ENCODE data around the gene CTRL. TPM values are rescaled to one million over a fixed set of nuclear protein-coding genes. Genes with fewer than 3 reads are reported as not detected.

Gene CTRL
- total and polyA plus RNA-seq, 7 donors = 0.27 to 1.1 (median 1.1) TPM

GRCh38 chr16:67901734-67902133 is 29.9 kb downstream of the CTRL start:
- H3K4me1 ChIP-seq = peaks cover 29% of the 10 kb centered on the region
- no peak for ATAC-seq
- TF ChIP-seq CTCF (IDR thresholded peaks at IDR 0.05) = no peak

DNA sequence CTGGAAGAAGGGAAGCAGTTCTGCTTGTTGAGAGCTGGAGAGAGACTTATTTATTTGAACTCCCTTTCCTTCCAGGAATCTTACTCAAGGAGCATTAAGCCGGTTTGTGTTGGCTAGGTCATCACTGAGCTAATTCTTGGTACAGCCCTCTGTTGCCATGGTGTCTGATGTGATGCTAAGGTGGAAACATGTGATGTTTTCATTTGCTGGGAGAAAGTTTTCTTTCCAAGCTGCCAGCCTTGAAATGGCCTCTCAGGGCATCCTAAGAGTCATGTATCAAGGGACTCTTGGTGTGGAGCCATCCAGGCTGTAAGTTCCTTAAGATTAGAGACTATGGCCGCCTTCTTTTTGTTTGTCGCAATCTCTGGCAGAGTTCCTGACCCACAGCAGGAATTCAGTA is 34.4 kb downstream of the CTRL start:
- H3K4me3 ChIP-seq = no peak overlapping the region
- H3K27ac ChIP-seq = peak overlapping the region; percentile 62
- DNase-seq (no peak), ATAC-seq (no peak)
- 57 to 63% (median 58%) methylated on average over 3 of the region's 3 CpGs for WGBS, 3 donors
- peaks cover 0 to 1% (median 0%) of the 10 kb centered on the region in 3 donors for H3K27me3 ChIP-seq (ENCODE audit: insufficient read depth in 3 of 3, low read length in 2 of 3)
- no peaks in the 10 kb centered on the region for H3K36me3 ChIP-seq (ENCODE audit: insufficient read depth in 1 of 2, low read depth in 1 of 2)
- intact Hi-C loops (cut with DNase I) = no loop called here
- no peaks in the 10 kb centered on the region for H3K9me3 ChIP-seq
- TF ChIP-seq CTCF (IDR thresholded peaks at IDR 0.05) = no peak
- H3K4me1 ChIP-seq = peaks cover 64% of the 10 kb centered on the region

More at GRCh38 chr16:67901734-67902133, 29.9 kb downstream of the CTRL start:
- intact Hi-C loops (cut with DNase I) = no loop called here
- H3K4me3 ChIP-seq = no peak overlapping the region
- no peak overlapping the region for H3K27ac ChIP-seq
- no peaks in the 10 kb centered on the region for H3K27me3 ChIP-seq (ENCODE audit: insufficient read depth in 3 of 3, low read length in 2 of 3)
- no peak for DNase-seq
- no peaks in the 10 kb centered on the region for H3K9me3 ChIP-seq
- peaks cover 0 to 8% of the 10 kb centered on the region in 2 donors for H3K36me3 ChIP-seq (ENCODE audit: insufficient read depth in 1 of 2, low read depth in 1 of 2)
- 95 to 98% (median 97%) methylated on average over 5 of the region's 5 CpGs for WGBS, 3 donors

GRCh38 chr16:67893743-67894399 is 37.8 kb downstream of the CTRL start:
- Histone ChIP-seq H3K27ac (peak overlapping the region; percentile 97), H3K36me3 (ENCODE audit: insufficient read depth in 1 of 2, low read depth in 1 of 2) (no peaks in the 10 kb centered on the region), H3K4me3 (peak overlapping the region; percentile 99), H3K4me1 (peaks cover 53% of the 10 kb centered on the region), H3K27me3 (ENCODE audit: insufficient read depth in 3 of 3, low read length in 2 of 3) (peaks cover 0 to 1% (median 0%) of the 10 kb centered on the region in 3 donors), H3K9me3 (no peaks in the 10 kb centered on the region)
- TF ChIP-seq CTCF (IDR thresholded peaks at IDR 0.05) = no peak
- WGBS, 3 donors = 14 to 17% (median 15%) methylated on average over 14 of the region's 14 CpGs
- intact Hi-C loops (cut with DNase I) = no loop called here
- ATAC-seq = peak in 1 of 4 donors; percentile 4
- DNase-seq = no peak

- peaks cover 50% of the 10 kb centered on the region for H3K4me1 ChIP-seq
- H3K9me3 ChIP-seq = no peaks in the 10 kb centered on the region
- DNase-seq = peak; percentile 97 to 99
- peak; percentile 95 to 97 (median 96) for ATAC-seq
- no peak for TF ChIP-seq CTCF (IDR thresholded peaks at IDR 0.05)
- intact Hi-C loops (cut with DNase I) = no loop called here
- peak within 1 kb of the TSS; percentile 97 for H3K27ac ChIP-seq
- peak within 1 kb of the TSS; percentile 99 for H3K4me3 ChIP-seq
- H3K36me3 ChIP-seq (ENCODE audit: insufficient read depth in 1 of 2, low read depth in 1 of 2) = no peaks in the 10 kb centered on the region
- H3K27me3 ChIP-seq (ENCODE audit: insufficient read depth in 3 of 3, low read length in 2 of 3) = peaks cover 0 to 1% (median 0%) of the 10 kb centered on the region in 3 donors
- 0% methylated on average over 58 to 90 of the region's 90 CpGs for WGBS, 3 donors
These were observed 38.5 kb downstream of the CTRL start, which contains the start of gene PSKH1 for GRCh38 chr16:67892899-67893742. Gene PSKH1, plus strand, starts transcription at chr16:67893254. Its CDS starts 15,496 bp downstream, at chr16:67908750.

Data from psoas muscle (tissue), 8 donors.